Colonic mucosa (tissue), 4 donors: ENCODE measurements around the gene CLEC16A. TPM values are rescaled to one million over a fixed set of nuclear protein-coding genes. Genes with fewer than 3 reads are reported as not detected.

Experiments used
- DNase-seq: peaks from one replicate; pipeline ENCODE4 v3.0.0-alpha.2; 2020
- H3K27ac ChIP-seq: fragments of 200-600 bp; one replicate; pipeline ENCODE4 v1.8.0; 2021
- H3K27me3 ChIP-seq: fragments of 200-600 bp; one replicate; pipeline ENCODE4 v1.8.0; 2021
- H3K36me3 ChIP-seq: fragments of 200-600 bp; one replicate; pipeline ENCODE4 v1.8.0; 2021
- H3K4me1 ChIP-seq: fragments of 200-600 bp; one replicate; pipeline ENCODE4 v1.8.0; 2021; ENCODE audit warnings: mild to moderate bottlenecking
- H3K4me3 ChIP-seq: fragments of 200-600 bp; one replicate; pipeline ENCODE4 v1.8.0; 2021
- H3K9ac ChIP-seq, 2 donors: one replicate each; pipeline ENCODE4 v1.7.0; 2013; ENCODE audit warnings: control low read depth in 2 of 2, low read depth in 2 of 2, low read length in 2 of 2
- H3K9me3 ChIP-seq: fragments of 200-600 bp; one replicate; pipeline ENCODE4 v1.8.0; 2021
- intact Hi-C: fragments of 100-400 bp; cut with DNase I; formaldehyde crosslinking; loops from one replicate; pipeline ENCODE4 v1.14.1; 2022
- total RNA-seq, 2 donors: library from RNA; stranded (reverse); fragmentation: NEBNext Ultra II Directional in 1 of 2; extraction: Animal tissue kit (Norgen Biotek cat#: 25700) in 1 of 2; gene quantifications; one replicate each; pipeline ENCODE4 v1.2.1, GENCODE V29; 2021
- TF ChIP-seq, protein P1 (sequence below): fragments of 200-600 bp; IDR thresholded peaks from one replicate; pipeline ENCODE4 v1.8.0; 2022; ENCODE audit warnings: antibody characterized with exemption, mild to moderate bottlenecking
- donor health status: healthy.
- donor health status: DM: no; HTN: no; CAD: no.
- donor health status: DM: no; HTN: no; CAD: no.

The CLEC16A gene
- total RNA-seq, 2 donors from 2014 or later: 24.9 to 29.6 TPM

DNA sequence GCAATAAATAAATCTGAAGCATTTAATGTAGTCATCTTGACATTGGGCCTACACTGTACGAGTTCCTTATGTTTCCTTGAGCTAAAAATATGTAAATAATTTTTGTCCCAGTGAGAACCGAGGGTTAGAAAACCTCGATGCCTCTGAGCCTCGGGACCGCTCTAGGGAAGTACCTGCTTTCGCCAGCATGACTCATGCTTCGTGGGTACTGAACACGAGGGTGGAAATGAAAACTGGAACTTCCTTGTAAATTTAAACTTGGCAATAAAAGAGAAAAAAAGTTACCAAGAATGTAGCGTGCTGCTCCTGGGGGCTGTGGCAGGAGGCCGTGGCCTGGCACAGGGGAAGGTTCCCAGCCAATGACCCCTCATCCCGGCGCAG, 237.5 kb downstream of the CLEC16A start:
- Histone ChIP-seq H3K27me3 (no peaks in the 10 kb centered on the region), H3K9me3 (no peaks in the 10 kb centered on the region), H3K4me1 (no peaks in the 10 kb centered on the region), H3K4me3 (no peak overlapping the region), H3K36me3 (no peaks in the 10 kb centered on the region), H3K27ac (no peak overlapping the region), H3K9ac (no peak overlapping the region)
- DNase-seq: no peak
- intact Hi-C loops: no loop called here
- TF ChIP-seq, protein P1, sequence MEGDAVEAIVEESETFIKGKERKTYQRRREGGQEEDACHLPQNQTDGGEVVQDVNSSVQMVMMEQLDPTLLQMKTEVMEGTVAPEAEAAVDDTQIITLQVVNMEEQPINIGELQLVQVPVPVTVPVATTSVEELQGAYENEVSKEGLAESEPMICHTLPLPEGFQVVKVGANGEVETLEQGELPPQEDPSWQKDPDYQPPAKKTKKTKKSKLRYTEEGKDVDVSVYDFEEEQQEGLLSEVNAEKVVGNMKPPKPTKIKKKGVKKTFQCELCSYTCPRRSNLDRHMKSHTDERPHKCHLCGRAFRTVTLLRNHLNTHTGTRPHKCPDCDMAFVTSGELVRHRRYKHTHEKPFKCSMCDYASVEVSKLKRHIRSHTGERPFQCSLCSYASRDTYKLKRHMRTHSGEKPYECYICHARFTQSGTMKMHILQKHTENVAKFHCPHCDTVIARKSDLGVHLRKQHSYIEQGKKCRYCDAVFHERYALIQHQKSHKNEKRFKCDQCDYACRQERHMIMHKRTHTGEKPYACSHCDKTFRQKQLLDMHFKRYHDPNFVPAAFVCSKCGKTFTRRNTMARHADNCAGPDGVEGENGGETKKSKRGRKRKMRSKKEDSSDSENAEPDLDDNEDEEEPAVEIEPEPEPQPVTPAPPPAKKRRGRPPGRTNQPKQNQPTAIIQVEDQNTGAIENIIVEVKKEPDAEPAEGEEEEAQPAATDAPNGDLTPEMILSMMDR: no peak

DNA sequence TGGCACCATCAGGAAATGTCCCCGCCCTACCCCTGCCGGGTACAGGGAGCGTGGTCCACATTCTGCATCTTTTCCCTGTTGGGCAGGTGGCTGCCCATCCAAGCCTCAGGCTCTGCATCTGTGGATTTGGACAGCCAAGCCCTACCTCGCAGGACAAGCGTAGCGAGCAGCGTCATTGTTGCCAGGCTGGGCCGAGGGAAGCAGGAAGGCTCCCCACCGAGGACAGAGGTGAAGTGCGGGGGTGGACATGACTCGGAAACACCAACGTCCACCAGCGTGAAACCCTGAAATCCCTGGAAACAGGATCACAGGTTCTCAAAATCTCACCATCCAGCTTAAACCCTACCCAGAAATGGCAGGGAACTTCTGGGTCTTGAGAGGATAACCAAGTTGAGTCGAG, 238.0 kb downstream of the CLEC16A start:
- Histone ChIP-seq H3K9me3 (no peaks in the 10 kb centered on the region), H3K27me3 (no peaks in the 10 kb centered on the region), H3K36me3 (no peaks in the 10 kb centered on the region), H3K27ac (no peak overlapping the region), H3K4me1 (no peaks in the 10 kb centered on the region), H3K4me3 (no peak overlapping the region), H3K9ac (no peak overlapping the region)
- no peak for DNase-seq
- TF ChIP-seq, protein P1: no peak
- intact Hi-C loops: no loop called here

DNA sequence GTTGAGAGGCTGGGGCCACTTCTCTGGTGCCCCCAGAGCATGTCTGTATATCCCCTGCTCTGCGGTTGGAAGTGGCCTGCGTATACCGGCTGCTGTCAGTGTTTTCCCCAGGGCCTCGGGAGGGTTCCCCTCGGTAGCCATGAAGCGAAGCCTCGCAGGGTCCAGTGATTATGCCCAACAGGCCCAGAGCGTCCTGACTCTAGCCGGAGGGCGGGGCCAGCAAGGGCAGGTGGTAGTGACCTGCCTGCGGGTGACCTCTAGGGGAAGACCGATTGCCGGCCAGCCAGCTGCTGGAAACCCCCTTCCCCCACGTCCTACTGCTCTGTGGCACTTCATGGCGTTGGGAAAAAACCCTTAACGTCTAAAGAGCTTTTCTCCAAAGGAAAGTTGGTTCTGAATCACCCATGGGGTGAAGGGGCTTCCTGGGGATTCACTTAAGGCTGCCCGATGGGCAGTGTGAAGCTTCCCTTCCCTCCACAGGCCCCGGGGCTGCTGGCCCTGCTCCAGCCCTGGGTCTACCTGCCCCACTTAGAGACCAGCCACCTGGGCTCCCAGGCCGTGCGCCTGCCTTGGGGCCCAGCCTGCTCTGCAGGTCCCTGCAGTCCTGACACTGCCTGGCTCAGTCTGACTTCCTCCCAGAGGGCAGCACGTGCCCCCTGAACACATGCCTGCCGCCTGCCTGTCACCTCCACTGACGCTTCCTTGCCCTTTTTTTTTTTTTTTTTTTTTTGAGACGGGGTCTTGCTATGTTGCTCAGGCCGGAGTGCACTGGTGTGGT, 238.9 kb downstream of the CLEC16A start:
- no peak for DNase-seq
- H3K27ac ChIP-seq: no peak overlapping the region
- H3K36me3 ChIP-seq: no peaks in the 10 kb centered on the region
- H3K27me3 ChIP-seq: no peaks in the 10 kb centered on the region
- TF ChIP-seq, protein P1: no peak
- intact Hi-C loops: no loop called here
- H3K9ac ChIP-seq: no peak overlapping the region
- no peaks in the 10 kb centered on the region for H3K4me1 ChIP-seq
- no peak overlapping the region for H3K4me3 ChIP-seq
- no peaks in the 10 kb centered on the region for H3K9me3 ChIP-seq

DNA sequence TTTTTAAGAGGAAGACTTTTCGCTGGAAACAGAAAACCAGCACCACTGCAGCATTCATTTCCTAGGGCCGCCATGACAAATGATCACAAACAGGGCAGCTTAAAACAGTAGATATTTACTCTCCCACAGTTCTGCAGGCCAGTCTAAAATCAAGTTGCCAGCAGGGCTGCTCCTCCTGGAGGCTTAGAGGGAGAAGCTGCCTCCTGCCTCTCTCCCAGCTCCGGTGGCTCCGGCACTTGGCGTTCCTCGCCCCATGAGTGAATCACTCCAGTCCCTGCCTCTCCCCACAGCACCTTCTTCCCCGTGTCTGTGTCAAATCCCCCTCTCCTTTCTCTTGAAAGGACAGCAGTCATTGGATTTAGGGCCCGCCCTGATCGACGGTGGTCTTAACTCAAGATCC, 239.6 kb downstream of the CLEC16A start:
- H3K9me3 ChIP-seq: no peaks in the 10 kb centered on the region
- DNase-seq: no peak

DNA sequence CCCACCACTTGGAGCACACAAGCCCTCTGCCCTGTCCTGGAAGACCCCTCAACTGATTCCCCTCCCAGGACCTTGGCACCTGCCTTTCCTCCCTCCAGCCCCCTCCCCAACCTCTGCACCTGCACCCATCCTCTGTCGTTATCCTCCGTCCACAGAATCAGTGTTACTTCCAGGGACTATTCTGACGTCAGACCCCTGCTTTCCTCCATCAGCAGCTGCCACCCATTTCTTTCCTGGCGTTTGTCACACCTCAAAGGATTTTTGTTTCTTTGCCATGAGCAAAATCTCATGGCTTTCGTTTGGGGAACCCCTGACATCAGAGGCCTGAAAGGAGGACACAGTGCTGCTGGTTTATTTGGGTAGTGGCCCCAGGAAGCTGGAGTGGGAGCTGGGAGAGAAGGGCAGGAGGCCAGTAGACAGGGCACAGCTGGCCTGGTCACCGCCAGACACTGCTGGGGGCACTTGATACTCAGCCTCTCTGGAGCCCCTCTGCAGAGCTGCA, 243.2 kb downstream of the CLEC16A start:
- intact Hi-C loops: no loop called here
- DNase-seq: no peak
- Histone ChIP-seq H3K27ac (no peak overlapping the region), H3K9ac (no peak overlapping the region), H3K4me3 (no peak overlapping the region), H3K36me3 (no peaks in the 10 kb centered on the region), H3K9me3 (no peaks in the 10 kb centered on the region), H3K27me3 (no peaks in the 10 kb centered on the region), H3K4me1 (no peaks in the 10 kb centered on the region)
- TF ChIP-seq, protein P1: no peak

More for the DNA sequence above, 239.6 kb downstream of the CLEC16A start:
- intact Hi-C loops: no loop called here
- TF ChIP-seq, protein P1: no peak
- no peaks in the 10 kb centered on the region for H3K27me3 ChIP-seq
- H3K4me1 ChIP-seq: no peaks in the 10 kb centered on the region
- no peak overlapping the region for H3K4me3 ChIP-seq
- no peak overlapping the region for H3K9ac ChIP-seq
- no peak overlapping the region for H3K27ac ChIP-seq
- no peaks in the 10 kb centered on the region for H3K36me3 ChIP-seq
